ENCODE results near the gene SRP68.

SRP68 gene

DNA sequence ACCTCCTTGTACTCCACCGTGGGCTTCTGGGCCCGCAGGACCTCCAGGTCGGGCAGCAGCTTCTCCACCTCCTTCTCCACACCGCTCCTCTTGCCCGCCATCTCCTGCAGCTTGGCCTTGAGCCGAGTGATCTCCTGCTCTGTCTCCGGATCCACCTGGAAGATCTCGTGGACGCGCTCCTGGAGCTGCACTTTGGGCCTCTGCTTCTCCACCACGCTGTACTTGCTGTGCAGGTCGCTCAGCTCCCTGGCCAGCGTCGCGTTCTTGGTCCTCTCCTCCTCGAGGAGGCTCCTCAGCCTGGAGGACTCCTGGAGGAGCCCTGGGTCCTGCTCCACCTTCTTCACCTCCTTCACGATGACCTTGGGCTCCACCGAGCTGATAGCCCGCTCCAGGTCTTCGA lies 62.9 kb downstream of the SRP68 start:
- Histone ChIP-seq H3K9ac (ENCODE audit: low read length) (no peak overlapping the region), H3K9me3 (replicated peaks; ENCODE audit: insufficient read depth, low read length) (no peaks in the 10 kb centered on the region), H4K20me1 (ENCODE audit: insufficient read depth, low read length) (no peaks in the 10 kb centered on the region), H2AFZ (ENCODE audit: low read length) (no peak overlapping the region), H3K4me1 (ENCODE audit: low read length) (peaks cover 2% of the 10 kb centered on the region; the same call in 1 of the 2 replicates), H3K79me2 (ENCODE audit: low read length) (no peaks in the 10 kb centered on the region), H3K27ac (ENCODE audit: low read length) (no peak overlapping the region), H3K36me3 (replicated peaks; ENCODE audit: insufficient read depth, low read length) (no peaks in the 10 kb centered on the region), H3K4me2 (ENCODE audit: low read depth, low read length) (no peak overlapping the region), H3F3A (ENCODE audit: insufficient read depth, low read length) (no peaks in the 10 kb centered on the region), H3K9me2 (replicated peaks; ENCODE audit: insufficient read depth, low read length) (no peaks in the 10 kb centered on the region), H3K4me3 (ENCODE audit: low read length) (no peak overlapping the region), H3K27me3 (replicated peaks; ENCODE audit: insufficient read depth, low read length) (peaks cover 29% of the 10 kb centered on the region)
- DNase-seq: no peak
- TF ChIP-seq, protein P1, sequence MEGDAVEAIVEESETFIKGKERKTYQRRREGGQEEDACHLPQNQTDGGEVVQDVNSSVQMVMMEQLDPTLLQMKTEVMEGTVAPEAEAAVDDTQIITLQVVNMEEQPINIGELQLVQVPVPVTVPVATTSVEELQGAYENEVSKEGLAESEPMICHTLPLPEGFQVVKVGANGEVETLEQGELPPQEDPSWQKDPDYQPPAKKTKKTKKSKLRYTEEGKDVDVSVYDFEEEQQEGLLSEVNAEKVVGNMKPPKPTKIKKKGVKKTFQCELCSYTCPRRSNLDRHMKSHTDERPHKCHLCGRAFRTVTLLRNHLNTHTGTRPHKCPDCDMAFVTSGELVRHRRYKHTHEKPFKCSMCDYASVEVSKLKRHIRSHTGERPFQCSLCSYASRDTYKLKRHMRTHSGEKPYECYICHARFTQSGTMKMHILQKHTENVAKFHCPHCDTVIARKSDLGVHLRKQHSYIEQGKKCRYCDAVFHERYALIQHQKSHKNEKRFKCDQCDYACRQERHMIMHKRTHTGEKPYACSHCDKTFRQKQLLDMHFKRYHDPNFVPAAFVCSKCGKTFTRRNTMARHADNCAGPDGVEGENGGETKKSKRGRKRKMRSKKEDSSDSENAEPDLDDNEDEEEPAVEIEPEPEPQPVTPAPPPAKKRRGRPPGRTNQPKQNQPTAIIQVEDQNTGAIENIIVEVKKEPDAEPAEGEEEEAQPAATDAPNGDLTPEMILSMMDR (IDR thresholded peaks at IDR 0.05; ENCODE audit: low read length): no peak
- no peak for TF ChIP-seq EZH2phosphoT487 (IDR thresholded peaks at IDR 0.05; ENCODE audit: low read length)
- TF ChIP-seq EZH2 (optimal IDR thresholded peaks at IDR 0.05; ENCODE audit: low read depth, low read length): no peak

DNA sequence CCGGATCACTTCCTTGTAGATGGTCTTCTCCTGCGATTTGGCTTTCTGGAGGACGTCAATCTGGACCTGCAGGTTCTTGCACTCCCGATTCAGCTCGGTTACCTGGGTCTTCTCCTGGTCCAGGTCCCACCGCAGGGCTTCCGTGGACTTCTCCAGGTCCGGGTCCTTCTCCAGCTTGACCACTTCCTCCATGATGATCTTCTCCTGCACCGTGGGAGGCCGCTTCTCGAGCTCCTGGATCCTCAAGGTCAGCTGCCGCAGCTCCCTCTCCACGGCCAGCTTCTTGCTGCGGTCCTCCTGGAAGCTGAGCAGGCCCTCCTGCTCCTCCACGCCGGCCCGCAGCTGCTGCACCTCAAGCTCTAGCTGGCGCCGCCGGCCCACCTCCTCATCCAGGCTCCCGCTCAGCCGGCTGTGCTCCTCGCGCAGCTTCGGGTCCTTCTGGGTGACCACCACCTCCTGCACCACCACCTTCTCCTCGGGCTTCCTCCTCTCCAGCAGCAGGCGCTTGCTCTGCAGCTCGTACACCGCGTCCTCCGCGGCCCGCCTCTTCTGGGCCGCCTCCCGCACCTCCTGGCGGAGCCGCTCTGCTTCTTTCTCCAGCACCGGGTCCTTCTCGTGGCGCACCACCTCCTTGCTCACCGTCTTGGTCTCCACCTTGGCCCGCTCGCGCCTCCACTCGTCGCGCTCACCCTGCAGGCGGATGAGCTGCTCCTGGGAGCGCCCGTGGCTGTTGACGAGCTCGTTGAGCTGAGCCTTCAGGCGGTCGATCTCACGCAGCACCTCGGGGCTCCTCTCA lies 63.5 kb downstream of the SRP68 start:
- no peak for TF ChIP-seq EZH2 (optimal IDR thresholded peaks at IDR 0.05; ENCODE audit: low read depth, low read length)
- TF ChIP-seq, protein P1 (IDR thresholded peaks at IDR 0.05; ENCODE audit: low read length): no peak
- no peak overlapping the region for H3K4me2 ChIP-seq (ENCODE audit: low read depth, low read length)
- H3K9me2 ChIP-seq (replicated peaks; ENCODE audit: insufficient read depth, low read length): no peaks in the 10 kb centered on the region
- H3K9me3 ChIP-seq (replicated peaks; ENCODE audit: insufficient read depth, low read length): no peaks in the 10 kb centered on the region
- no peaks in the 10 kb centered on the region for H3K4me1 ChIP-seq (ENCODE audit: low read length)
- no peaks in the 10 kb centered on the region for H3F3A ChIP-seq (ENCODE audit: insufficient read depth, low read length)
- DNase-seq: no peak
- no peak overlapping the region for H3K9ac ChIP-seq (ENCODE audit: low read length)
- H2AFZ ChIP-seq (ENCODE audit: low read length): no peak overlapping the region
- H3K79me2 ChIP-seq (ENCODE audit: low read length): no peaks in the 10 kb centered on the region
- no peaks in the 10 kb centered on the region for H3K36me3 ChIP-seq (replicated peaks; ENCODE audit: insufficient read depth, low read length)
- H4K20me1 ChIP-seq (ENCODE audit: insufficient read depth, low read length): no peaks in the 10 kb centered on the region
- H3K4me3 ChIP-seq (ENCODE audit: low read length): no peak overlapping the region
- peaks cover 29% of the 10 kb centered on the region for H3K27me3 ChIP-seq (replicated peaks; ENCODE audit: insufficient read depth, low read length)
- H3K27ac ChIP-seq (ENCODE audit: low read length): no peak overlapping the region

DNA sequence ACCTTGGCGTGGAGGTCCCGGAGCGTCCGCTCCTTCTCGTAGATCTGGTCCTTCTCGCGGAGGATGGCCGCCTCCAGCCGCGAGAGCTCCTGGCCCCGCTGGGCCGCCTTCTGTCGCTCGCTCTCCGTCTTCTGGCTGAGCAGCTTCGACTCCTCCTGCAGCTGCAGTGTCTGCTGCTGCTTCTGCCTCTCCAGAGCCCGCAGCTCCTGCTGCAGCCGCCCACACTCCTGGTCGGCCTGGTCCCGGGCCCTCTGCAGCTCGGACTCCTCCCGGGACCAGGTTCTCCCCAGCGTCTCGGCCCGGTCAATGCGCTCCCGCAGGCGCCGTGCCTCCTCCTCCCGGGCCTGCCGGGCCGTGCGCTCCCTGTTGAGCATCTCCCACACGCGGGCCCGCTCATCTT lies 64.1 kb downstream of the SRP68 start:
- Histone ChIP-seq H3K4me3 (ENCODE audit: low read length) (no peak overlapping the region), H2AFZ (ENCODE audit: low read length) (no peak overlapping the region), H3K4me2 (ENCODE audit: low read depth, low read length) (no peak overlapping the region), H4K20me1 (ENCODE audit: insufficient read depth, low read length) (no peaks in the 10 kb centered on the region), H3K9me3 (replicated peaks; ENCODE audit: insufficient read depth, low read length) (no peaks in the 10 kb centered on the region), H3K27ac (ENCODE audit: low read length) (no peak overlapping the region), H3K4me1 (ENCODE audit: low read length) (no peaks in the 10 kb centered on the region), H3K9me2 (replicated peaks; ENCODE audit: insufficient read depth, low read length) (no peaks in the 10 kb centered on the region), H3K36me3 (replicated peaks; ENCODE audit: insufficient read depth, low read length) (no peaks in the 10 kb centered on the region), H3K9ac (ENCODE audit: low read length) (no peak overlapping the region), H3F3A (ENCODE audit: insufficient read depth, low read length) (no peaks in the 10 kb centered on the region), H3K27me3 (replicated peaks; ENCODE audit: insufficient read depth, low read length) (peaks cover 29% of the 10 kb centered on the region), H3K79me2 (ENCODE audit: low read length) (no peaks in the 10 kb centered on the region)
- no peak for DNase-seq
- no peak for TF ChIP-seq EZH2phosphoT487 (IDR thresholded peaks at IDR 0.05; ENCODE audit: low read length)
- TF ChIP-seq, protein P1 (IDR thresholded peaks at IDR 0.05; ENCODE audit: low read length): no peak
- no peak for TF ChIP-seq EZH2 (optimal IDR thresholded peaks at IDR 0.05; ENCODE audit: low read depth, low read length)

Data from MM.1S (cell line).